Measurements from ENCODE around the gene H2AZ1. TPM values are rescaled to one million over a fixed set of nuclear protein-coding genes. Genes with fewer than 3 reads are reported as not detected.

Gene H2AZ1
- total RNA-seq, 6 experiments from 2014 or later: 28.8 to 122 (median 42.9) TPM

- H3K4me1 ChIP-seq: no peaks in the 10 kb centered on the region
- no peaks in the 10 kb centered on the region for H3K27me3 ChIP-seq
- no peak overlapping the region for H3K27ac ChIP-seq
- H3K4me3 ChIP-seq: no peak overlapping the region
- no peak for TF ChIP-seq POLR2A (IDR thresholded peaks at IDR 0.05)
- no peak for TF ChIP-seq CTCF (IDR thresholded peaks at IDR 0.05)
- H3K9me3 ChIP-seq: no peaks in the 10 kb centered on the region
- DNase-seq: no peak
- no peaks in the 10 kb centered on the region for H3K36me3 ChIP-seq
- no peak for ATAC-seq
- intact Hi-C loops (cut with DNase I): no loop called here
- 76% methylated on average over 2 of the region's 2 CpGs for WGBS (ENCODE audit: insufficient coverage, low coverage, low lambda C conversion rate, missing lambda C conversion rate)
Observed at GRCh38 chr4:99915449-99915848, 34.6 kb downstream of the H2AZ1 start.

Other genes starting within 250 kb of the H2AZ1 start
- gene DAPP1, start 133.4 kb downstream of the H2AZ1 start, total RNA-seq: 1 to 10 TPM in 2 of 6 experiments, under 1 TPM in 4; 0.12 to 1.5 (median 0.73) TPM
- gene LAMTOR3, start 55.8 kb downstream of the H2AZ1 start, total RNA-seq: 10 to 100 TPM; 14.7 to 24.6 (median 18.9) TPM
- gene DNAJB14, start 3.7 kb downstream of the H2AZ1 start, total RNA-seq: 10 to 100 TPM; 12.2 to 16.6 (median 16.1) TPM
- gene DDIT4L, start 240.2 kb upstream of the H2AZ1 start, total RNA-seq: under 1 TPM; 0.07 to 0.46 (median 0.22) TPM

Measured in right lobe of liver (tissue), 6 donors.